ENCODE measurements around the gene CDH26.
A peak's percentile ranks its signal among the peaks of the same experiment; 100 is the strongest.

CDH26 gene

DNA sequence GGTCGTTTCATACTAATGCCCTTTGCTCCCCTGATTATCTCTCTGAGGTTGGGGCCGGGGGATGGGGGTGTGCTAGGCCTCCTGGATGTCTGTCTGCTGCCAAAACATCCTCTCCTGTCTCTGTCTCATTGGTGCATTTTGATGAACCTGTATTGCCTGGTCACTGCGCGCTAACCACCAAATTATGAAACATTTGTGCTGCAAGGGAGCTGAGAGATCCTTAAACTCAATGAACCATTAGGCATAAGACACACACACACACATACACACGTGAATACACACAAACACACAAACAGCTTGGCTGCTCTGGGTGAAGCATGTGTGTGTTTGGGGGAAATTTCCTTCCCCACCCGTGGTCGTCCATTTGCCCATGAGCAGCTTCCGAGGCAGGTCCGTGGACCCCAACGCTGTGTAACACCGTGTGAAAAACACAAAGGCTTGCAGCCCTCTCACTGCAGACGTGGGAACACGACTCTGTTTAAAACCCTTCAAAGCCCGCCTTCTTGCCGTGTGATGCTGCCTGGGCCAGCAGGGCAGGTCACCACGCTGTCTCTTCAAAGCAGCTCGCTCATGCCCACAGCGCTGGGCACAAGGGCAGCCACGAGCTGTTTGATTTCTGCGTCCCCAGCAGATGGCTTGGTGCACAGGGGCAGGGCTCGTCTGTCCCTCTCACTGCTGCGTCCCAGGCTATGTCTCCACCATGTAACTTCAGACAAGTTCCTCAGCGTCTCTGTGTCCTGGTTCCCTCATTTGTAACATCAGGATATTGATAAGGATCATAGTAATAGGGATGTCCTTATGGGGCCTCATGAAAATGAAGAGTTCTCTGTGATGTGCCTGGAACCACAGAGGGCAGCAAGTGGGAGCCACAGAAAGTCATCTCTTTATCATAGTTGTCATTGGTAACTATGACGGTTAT lies 96.8 kb downstream of the CDH26 start:
- H2AFZ ChIP-seq (ENCODE audit: low read depth, low read length) = peak overlapping the region; percentile 75
- no peak for TF ChIP-seq EZH2 (IDR thresholded peaks at IDR 0.05; ENCODE audit: borderline replicate concordance, low read depth, low read length, severe bottlenecking)
- TF ChIP-seq CTCF (IDR thresholded peaks at IDR 0.05; ENCODE audit: borderline replicate concordance, extremely low read depth, low read length, poor library complexity, severe bottlenecking) = no peak
- DNase-seq (peak; percentile 52), ATAC-seq (ENCODE audit: insufficient read depth, low read depth) (no peak)
- H3K4me2 ChIP-seq (ENCODE audit: insufficient read depth, low read length) = peak overlapping the region; percentile 85
- H3K9me3 ChIP-seq (ENCODE audit: insufficient read depth, low read length, severe bottlenecking) = no peaks in the 10 kb centered on the region
- H3K4me1 ChIP-seq (ENCODE audit: insufficient read depth, low read length) = peaks cover 56% of the 10 kb centered on the region
- H3K27ac ChIP-seq (ENCODE audit: low read length) = peak overlapping the region; percentile 96
- H3K4me3 ChIP-seq (ENCODE audit: low read depth in 1 of 2, low read length in 2 of 2) = peak overlapping the region; percentile 71
- no peaks in the 10 kb centered on the region for H3K27me3 ChIP-seq (ENCODE audit: insufficient read depth, low read length, poor library complexity)
- peaks cover 52% of the 10 kb centered on the region for H3K79me2 ChIP-seq (ENCODE audit: insufficient read depth, low read length)
- peak overlapping the region; percentile 79 for H3K9ac ChIP-seq (ENCODE audit: low read depth, low read length)
- H3K36me3 ChIP-seq (ENCODE audit: insufficient read depth, low read length) = peaks cover 17% of the 10 kb centered on the region
- peaks cover 14% of the 10 kb centered on the region for H4K20me1 ChIP-seq (ENCODE audit: insufficient read depth, low read length)

DNA sequence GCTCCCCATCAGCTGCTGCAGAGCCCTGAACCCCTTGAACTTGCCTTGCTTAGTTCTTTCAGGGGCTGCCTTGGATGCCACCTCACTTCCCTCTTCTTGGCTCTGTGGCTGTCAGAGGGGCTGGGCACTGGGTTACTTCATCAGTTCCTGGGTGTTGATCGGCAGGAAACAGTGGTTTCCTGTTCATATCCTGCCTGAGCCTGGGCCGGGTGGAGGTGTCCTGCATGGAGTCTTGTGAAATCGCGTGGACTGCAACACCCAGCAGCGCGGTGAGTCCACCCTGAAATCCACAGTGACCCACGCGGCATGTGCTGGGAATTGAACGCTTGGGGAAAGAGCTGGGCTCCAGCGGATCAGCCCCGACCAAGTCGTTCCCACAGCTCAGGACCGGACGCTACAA lies 97.5 kb downstream of the CDH26 start:
- TF ChIP-seq EZH2 (IDR thresholded peaks at IDR 0.05; ENCODE audit: borderline replicate concordance, low read depth, low read length, severe bottlenecking) = no peak
- no peak for TF ChIP-seq CTCF (IDR thresholded peaks at IDR 0.05; ENCODE audit: borderline replicate concordance, extremely low read depth, low read length, poor library complexity, severe bottlenecking)
- Histone ChIP-seq H3K4me3 (ENCODE audit: low read depth in 1 of 2, low read length in 2 of 2) (peak overlapping the region; percentile 71), H3K9ac (ENCODE audit: low read depth, low read length) (peak overlapping the region; percentile 79), H4K20me1 (ENCODE audit: insufficient read depth, low read length) (peaks cover 22% of the 10 kb centered on the region), H3K79me2 (ENCODE audit: insufficient read depth, low read length) (peaks cover 60% of the 10 kb centered on the region), H3K27me3 (ENCODE audit: insufficient read depth, low read length, poor library complexity) (no peaks in the 10 kb centered on the region), H3K9me3 (ENCODE audit: insufficient read depth, low read length, severe bottlenecking) (no peaks in the 10 kb centered on the region), H3K27ac (ENCODE audit: low read length) (peak overlapping the region; percentile 96), H3K4me1 (ENCODE audit: insufficient read depth, low read length) (peaks cover 64% of the 10 kb centered on the region), H3K4me2 (ENCODE audit: insufficient read depth, low read length) (peak overlapping the region; percentile 85), H2AFZ (ENCODE audit: low read depth, low read length) (peak overlapping the region; percentile 75), H3K36me3 (ENCODE audit: insufficient read depth, low read length) (peaks cover 24% of the 10 kb centered on the region)
- ATAC-seq (ENCODE audit: insufficient read depth, low read depth) = peak; percentile 69
- peak; percentile 91 for DNase-seq

- Histone ChIP-seq H3K79me2 (ENCODE audit: insufficient read depth, low read length) (peaks cover 68% of the 10 kb centered on the region), H3K9me3 (ENCODE audit: insufficient read depth, low read length, severe bottlenecking) (no peaks in the 10 kb centered on the region), H4K20me1 (ENCODE audit: insufficient read depth, low read length) (peaks cover 30% of the 10 kb centered on the region), H3K4me3 (ENCODE audit: low read depth in 1 of 2, low read length in 2 of 2) (peak overlapping the region; percentile 71), H3K9ac (ENCODE audit: low read depth, low read length) (peak overlapping the region; percentile 79), H3K4me1 (ENCODE audit: insufficient read depth, low read length) (peaks cover 72% of the 10 kb centered on the region), H2AFZ (ENCODE audit: low read depth, low read length) (0 out of 2 replicates have a peak overlapping the region, but pooled peaks have one; percentile 2), H3K27ac (ENCODE audit: low read length) (peak overlapping the region; percentile 96), H3K4me2 (ENCODE audit: insufficient read depth, low read length) (peak overlapping the region; percentile 85), H3K36me3 (ENCODE audit: insufficient read depth, low read length) (peaks cover 33% of the 10 kb centered on the region), H3K27me3 (ENCODE audit: insufficient read depth, low read length, poor library complexity) (no peaks in the 10 kb centered on the region)
- TF ChIP-seq CTCF (IDR thresholded peaks at IDR 0.05; ENCODE audit: borderline replicate concordance, extremely low read depth, low read length, poor library complexity, severe bottlenecking) (no peak), EZH2 (IDR thresholded peaks at IDR 0.05; ENCODE audit: borderline replicate concordance, low read depth, low read length, severe bottlenecking) (no peak)
- ATAC-seq (ENCODE audit: insufficient read depth, low read depth) (peak; percentile 1; the same call in 2 of the 3 replicates), DNase-seq (peak; percentile 61)
Measured at GRCh38 chr20:60056407-60057122, 98.3 kb downstream of the CDH26 start.

Data from DND-41 (cell line).